ENCODE measurements around the gene ST8SIA4.
"Not testable (repeated sequence)": the region's sequence is repeated elsewhere in the genome, so short reads cannot be mapped to it uniquely, and the experiment has no call there.

ST8SIA4 gene

DNA sequence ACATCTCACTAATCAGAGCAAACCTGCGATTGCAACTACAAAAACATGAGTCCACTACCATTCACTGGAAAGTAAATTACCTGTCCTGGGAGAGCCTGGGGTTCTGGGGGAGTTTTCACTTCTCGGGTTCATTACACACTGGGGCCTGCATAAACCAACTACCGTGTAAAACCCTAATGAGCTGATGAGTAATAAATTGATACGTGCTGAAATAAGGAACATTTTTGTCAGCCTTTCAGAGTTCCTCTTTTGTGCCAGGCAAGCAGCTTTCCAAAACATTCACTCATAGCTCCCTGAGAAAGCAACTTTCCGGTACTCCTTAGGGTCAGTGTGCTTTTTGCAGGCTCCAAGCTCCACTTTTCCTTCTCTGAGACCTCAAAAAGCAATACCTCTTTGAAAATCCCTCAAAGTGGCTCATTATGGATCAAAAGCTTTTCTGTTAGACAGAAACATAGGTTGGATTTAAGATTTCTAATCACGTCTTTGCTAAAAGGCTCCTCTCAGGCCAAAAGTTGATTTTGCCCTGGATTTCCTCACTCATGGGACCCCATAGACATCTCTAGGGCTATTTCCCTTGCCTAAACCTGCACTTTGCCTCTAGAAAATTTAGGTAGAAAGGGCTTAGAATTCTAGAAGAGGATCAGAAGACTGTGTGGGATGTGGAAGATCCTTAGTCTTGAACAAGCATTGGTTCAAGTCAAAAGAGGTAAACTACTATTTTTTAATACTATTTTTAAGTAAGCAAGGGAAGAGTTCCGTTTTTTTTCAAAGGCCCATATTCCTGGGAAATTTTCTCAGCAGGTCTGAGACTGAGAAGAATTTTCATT lies 74.8 kb downstream of the ST8SIA4 start:
- DNase-seq: no peak

DNA sequence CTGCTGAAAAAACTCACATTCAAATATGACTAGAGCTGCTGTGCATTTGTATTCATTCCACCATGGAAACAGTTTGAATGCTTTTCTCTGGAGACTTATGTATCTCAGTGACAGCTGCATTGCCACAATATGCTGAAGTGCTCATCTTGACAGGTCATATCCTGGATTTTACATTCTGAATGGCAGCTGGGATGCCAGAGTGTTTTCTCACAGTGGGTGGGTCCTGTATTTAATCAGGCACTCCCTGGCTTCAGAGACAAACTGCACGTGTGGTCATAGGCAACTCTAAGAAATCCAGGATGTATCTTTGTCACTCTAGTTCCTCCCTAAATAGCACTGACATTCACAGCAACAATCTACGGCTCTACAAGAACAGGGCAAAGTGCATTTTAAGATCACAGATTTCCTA lies 75.6 kb downstream of the ST8SIA4 start:
- DNase-seq: no peak

DNA sequence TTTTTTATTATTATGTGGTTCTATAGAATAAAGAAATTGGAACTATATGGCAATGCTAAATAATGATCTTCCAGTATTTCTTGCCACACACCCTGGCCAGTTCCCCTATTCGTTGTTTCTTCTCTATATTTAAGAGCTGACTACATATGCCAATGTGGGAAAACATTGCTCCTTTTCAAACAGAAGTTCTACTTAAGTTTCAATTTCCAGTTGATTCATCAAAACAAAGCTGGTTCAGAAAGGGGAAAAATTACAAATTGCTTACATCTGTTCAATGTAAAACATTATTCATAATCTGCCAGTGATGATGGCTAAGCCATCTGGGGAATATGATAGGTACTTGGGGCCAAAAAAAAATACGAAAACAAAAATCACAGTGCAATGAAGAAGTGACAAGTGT lies 76.9 kb downstream of the ST8SIA4 start:
- no peak for DNase-seq

GRCh38 chr5:100824635-100825034 lies 78.4 kb downstream of the ST8SIA4 start:
- DNase-seq: no peak

GRCh38 chr5:100823812-100824211 lies 79.3 kb downstream of the ST8SIA4 start:
- DNase-seq: no peak

DNA sequence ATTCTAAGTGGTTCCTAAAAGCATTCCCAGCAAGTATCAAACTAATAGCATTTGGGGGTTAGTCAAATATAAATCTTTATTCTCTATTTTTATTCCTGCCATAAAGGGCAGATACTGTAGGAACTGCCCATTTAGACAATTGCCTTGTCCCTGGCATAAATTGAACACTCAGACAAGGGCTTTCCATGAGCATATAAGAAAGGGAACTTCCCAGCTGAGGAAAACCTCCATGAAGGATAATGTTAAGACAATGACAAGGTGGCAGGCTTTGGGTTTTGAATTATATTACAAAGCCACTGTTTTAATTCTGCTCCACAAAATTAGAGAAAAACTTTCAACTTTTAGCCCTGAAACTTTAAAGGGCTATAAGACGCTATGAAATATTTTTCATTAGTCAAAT lies 81.3 kb downstream of the ST8SIA4 start:
- DNase-seq: no peak

- DNase-seq: no peak
These were observed 84.7 kb downstream of the ST8SIA4 start for GRCh38 chr5:100818340-100818739.

DNA sequence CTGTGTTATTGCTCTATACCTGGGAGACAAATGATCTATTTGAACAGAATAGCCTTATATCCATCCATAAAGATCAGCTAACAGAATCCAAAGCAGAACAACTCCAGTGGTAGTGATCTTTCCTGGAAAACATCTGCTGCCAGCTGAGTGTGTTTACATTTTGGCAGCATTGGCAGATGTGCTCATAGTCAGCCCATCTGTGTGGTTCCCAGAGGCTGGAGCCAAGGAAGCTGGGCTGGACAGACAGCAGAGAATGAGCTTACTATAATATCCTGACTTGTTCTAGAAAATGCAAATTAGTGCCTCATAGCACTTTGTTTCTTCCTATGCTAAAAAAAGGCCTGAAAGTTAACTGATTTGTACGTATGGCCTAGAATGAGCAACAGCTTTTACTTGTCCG lies 99.7 kb downstream of the ST8SIA4 start:
- no peak for DNase-seq

DNA sequence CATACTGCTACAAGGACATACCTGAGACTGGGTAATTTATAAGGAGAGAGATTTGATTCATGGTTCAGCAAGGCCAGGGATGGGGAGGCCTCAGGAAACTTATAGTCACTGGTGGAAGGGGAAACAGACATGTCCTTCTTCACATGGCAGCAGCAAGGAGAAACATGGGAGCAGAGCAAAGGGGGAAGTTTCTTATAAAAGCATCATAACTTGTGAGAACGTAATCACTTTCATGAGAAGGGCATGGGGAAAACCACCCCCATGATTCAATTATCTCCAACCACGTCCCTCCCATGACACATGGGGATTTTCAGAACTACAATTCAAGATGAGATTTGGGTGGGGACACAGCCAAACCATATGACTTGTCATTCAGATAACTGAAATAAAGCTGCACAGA lies 100.9 kb downstream of the ST8SIA4 start:
- DNase-seq: no peak

- no peak for DNase-seq
These were observed 102.5 kb downstream of the ST8SIA4 start for GRCh38 chr5:100800562-100800961.

GRCh38 chr5:100799166-100799565 lies 103.9 kb downstream of the ST8SIA4 start:
- DNase-seq: no peak

DNA sequence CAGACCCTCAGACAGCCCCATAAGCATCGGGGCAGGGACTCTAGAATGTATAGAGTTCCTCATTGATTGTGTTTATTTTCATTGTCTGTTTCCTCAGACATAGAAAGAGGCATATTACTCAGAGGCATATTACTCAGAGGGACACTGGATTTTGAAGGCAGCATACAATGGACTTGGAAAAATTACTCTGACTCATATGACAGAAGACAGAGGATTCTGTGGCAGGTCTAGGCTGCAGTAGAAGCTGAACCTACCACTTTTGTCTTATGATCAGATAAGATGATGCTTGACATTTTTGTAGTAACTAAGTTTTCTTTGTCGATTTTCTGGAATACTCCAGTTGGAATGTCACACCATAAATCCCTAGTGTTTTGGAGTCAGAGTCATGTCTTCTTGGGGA lies 105.2 kb downstream of the ST8SIA4 start:
- DNase-seq: no peak

DNA sequence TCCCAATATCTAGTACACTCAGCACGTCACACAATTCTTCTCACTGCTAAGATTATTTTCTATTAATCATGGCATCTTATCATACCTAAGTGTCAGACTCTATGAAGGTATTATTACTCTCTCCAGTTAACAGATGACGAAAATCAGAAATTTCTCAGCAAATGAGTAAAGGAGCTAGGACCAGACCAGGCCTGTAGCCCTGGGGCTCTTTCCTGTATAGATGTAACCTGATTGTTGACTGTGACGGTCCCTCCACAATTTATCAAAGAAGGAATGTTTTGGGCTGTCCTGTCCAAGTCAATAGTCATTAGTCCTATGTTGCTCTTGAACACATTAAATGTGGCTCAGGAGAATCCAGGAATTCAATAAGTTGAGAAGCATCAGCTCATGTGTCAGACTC lies 106.2 kb downstream of the ST8SIA4 start:
- no peak for DNase-seq

DNA sequence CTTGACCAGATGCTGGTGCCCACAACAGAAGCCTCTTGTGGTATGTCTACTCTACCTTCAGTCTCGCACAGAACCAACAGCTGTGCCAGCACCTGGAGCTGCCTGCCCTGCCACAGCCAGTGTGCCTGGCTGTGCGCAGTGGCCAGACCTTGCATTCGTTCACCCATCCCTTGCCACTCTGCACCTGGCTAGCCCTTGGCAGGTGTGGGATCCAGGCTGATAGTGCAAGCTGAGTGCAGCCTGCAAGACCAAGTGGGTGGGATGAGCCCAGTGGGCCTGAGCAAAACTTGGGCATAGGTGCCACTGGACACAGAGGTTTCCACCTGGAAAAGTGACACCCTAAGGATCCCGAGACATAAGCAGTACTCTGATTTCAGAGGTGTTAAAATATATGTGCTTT lies 108.2 kb downstream of the ST8SIA4 start:
- DNase-seq: no peak

GRCh38 chr5:100794218-100794617 lies 108.9 kb downstream of the ST8SIA4 start:
- DNase-seq: no peak

DNA sequence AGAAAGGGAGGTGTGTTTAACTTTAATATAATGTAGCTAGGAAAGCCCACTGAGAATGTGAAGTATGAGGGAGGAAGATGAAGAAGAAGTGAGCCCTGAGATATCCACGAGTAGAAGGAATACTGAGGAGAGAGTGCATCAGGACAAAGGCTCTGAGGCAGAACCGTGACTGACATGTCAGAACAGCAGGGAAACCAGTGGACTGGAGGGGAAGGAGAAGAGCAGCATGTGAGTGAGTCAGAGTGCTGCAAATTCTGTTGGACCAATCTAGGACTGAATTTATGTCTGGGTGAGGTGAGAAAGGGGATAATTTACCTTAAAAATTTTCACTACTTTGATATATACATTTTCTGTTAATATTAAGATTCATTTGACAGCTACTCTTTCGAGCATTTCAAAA lies 110.3 kb downstream of the ST8SIA4 start:
- DNase-seq: no peak

DNA sequence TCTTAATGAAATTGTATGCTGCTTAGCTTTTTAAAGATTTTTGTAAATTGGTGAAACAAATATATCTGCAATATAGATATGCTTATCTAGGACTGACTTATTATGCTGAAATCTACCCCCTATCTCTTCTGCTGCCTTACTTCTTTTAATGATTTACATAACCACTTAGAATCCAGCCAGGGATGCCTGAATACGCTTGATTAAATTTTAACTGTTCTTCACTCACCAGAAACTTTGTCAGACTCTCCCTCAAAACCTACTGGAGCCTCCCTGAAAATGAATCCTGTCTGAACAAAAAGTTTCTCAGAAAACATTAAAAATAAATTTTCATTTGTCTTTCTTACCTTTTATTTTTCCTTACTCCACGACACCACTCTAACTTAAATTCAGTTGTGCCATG lies 111.7 kb downstream of the ST8SIA4 start:
- no peak for DNase-seq

DNA sequence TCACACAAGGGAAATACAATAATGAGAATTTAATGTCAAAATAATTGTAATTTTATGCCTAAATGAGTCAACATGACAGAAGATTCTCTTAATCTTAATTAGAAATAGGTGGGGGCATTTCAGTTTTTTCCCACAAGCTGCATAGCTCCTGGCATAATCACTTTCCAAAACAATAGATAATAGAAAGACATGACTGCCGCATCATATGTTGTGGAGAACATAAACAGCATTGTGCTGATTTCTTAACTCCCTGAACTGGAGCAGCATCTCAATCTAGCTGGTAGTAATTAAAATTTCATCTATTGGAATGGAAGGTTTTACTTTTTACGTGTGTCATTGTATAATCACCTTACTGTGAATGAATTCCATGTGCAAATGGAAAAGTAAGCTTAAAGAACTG lies 112.1 kb downstream of the ST8SIA4 start:
- no peak for DNase-seq

- no peak for DNase-seq
These were observed 112.9 kb downstream of the ST8SIA4 start for GRCh38 chr5:100790170-100790665.

GRCh38 chr5:100789694-100790093 lies 113.4 kb downstream of the ST8SIA4 start:
- no peak for DNase-seq

GRCh38 chr5:100788417-100788816 lies 114.7 kb downstream of the ST8SIA4 start:
- no peak for DNase-seq

GRCh38 chr5:100787648-100788047 lies 115.4 kb downstream of the ST8SIA4 start:
- DNase-seq: no peak

- DNase-seq: not testable (repeated sequence)
These were observed 117.5 kb downstream of the ST8SIA4 start for GRCh38 chr5:100785536-100785935.

- no peak for DNase-seq
These were observed 122.7 kb downstream of the ST8SIA4 start for GRCh38 chr5:100780376-100780870.
